ENCODE measurements around the gene KLF6. TPM values are rescaled to one million over a fixed set of nuclear protein-coding genes. Genes with fewer than 3 reads are reported as not detected.
A peak's percentile ranks its signal among the peaks of the same experiment; 100 is the strongest.

KLF6 gene
- total and polyA plus RNA-seq, 2 donors (not counting 3 experiments of a cell fraction or from before 2014, with no cell fraction given): 183 to 307 TPM

GRCh38 chr10:3786295-3787015 lies 1.4 kb upstream of the KLF6 start:
- Histone ChIP-seq H3K9me3 (replicated peaks; ENCODE audit: control insufficient read depth, insufficient read depth, low read length) (no peaks in the 10 kb centered on the region), H3K9me1 (replicated peaks; ENCODE audit: control insufficient read depth, extremely low read depth, insufficient read depth, low read length) (no peaks in the 10 kb centered on the region), H3K27me3 (ENCODE audit: control insufficient read depth in 2 of 2, insufficient read depth in 2 of 2, low read length in 2 of 2) (no peaks in the 10 kb centered on the region), H3K4me1 (ENCODE audit: control insufficient read depth, extremely low read depth, insufficient read depth, low read length) (peaks cover 17% of the 10 kb centered on the region), H3K4me3 (replicated peaks in 1 of 3; ENCODE audit: insufficient read depth in 1 of 3, low read depth in 1 of 3, low read length in 3 of 3) (peak overlapping the region in 1 of 3 experiments; percentile 44), H3K9ac (replicated peaks; ENCODE audit: extremely low read depth, insufficient read depth, low read length) (peak overlapping the region; percentile 98), H3K4me2 (ENCODE audit: insufficient read depth, low read length) (peak overlapping the region; percentile 87), H2AFZ (ENCODE audit: low read depth, low read length) (no peak overlapping the region), H3K36me3 (ENCODE audit: control insufficient read depth in 2 of 2, extremely low read depth in 1 of 2, insufficient read depth in 2 of 2, low read length in 2 of 2) (peaks cover 5 to 11% of the 10 kb centered on the region in 2 experiments), H3K27ac (ENCODE audit: insufficient read depth, low read depth, low read length) (peak overlapping the region; percentile 98), H4K20me1 (replicated peaks; ENCODE audit: control insufficient read depth, extremely low read depth, insufficient read depth, low read length) (no peaks in the 10 kb centered on the region), H3K79me2 (ENCODE audit: control insufficient read depth, insufficient read depth, low read length) (peaks cover 38% of the 10 kb centered on the region)
- dilution Hi-C loops (cut with MboI; ENCODE audit: extremely low pct_ligation_motif_present, low sequenced_read_pairs) (no loop called here), intact Hi-C loops (cut with micrococcal nuclease) (loop anchor here (1.0 to 5.0 kb wide), 9 partner anchors 19 to 891 kb away; no protein-coding TSS in a partner anchor)
- TSS peak; percentile 31 for BruUV-seq (replicated peaks)
- no peak for FAIRE-seq
- no peak for TF ChIP-seq POLR2A (IDR thresholded peaks at IDR 0.05; ENCODE audit: low read depth, low read length)
- no peak for TF ChIP-seq MAX (IDR thresholded peaks at IDR 0.05; ENCODE audit: insufficient read depth, insufficient read length)
- no peak for TF ChIP-seq POLR2AphosphoS5 (IDR thresholded peaks at IDR 0.05; ENCODE audit: insufficient read depth, low read depth, low read length)
- TF ChIP-seq GATA2 (IDR thresholded peaks at IDR 0.05; ENCODE audit: insufficient read depth, insufficient read length, low read depth, low read length): no peak
- TF ChIP-seq MYC (IDR thresholded peaks at IDR 0.05; ENCODE audit: low read depth, low read length): no peak
- TF ChIP-seq, protein P1, sequence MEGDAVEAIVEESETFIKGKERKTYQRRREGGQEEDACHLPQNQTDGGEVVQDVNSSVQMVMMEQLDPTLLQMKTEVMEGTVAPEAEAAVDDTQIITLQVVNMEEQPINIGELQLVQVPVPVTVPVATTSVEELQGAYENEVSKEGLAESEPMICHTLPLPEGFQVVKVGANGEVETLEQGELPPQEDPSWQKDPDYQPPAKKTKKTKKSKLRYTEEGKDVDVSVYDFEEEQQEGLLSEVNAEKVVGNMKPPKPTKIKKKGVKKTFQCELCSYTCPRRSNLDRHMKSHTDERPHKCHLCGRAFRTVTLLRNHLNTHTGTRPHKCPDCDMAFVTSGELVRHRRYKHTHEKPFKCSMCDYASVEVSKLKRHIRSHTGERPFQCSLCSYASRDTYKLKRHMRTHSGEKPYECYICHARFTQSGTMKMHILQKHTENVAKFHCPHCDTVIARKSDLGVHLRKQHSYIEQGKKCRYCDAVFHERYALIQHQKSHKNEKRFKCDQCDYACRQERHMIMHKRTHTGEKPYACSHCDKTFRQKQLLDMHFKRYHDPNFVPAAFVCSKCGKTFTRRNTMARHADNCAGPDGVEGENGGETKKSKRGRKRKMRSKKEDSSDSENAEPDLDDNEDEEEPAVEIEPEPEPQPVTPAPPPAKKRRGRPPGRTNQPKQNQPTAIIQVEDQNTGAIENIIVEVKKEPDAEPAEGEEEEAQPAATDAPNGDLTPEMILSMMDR (IDR thresholded peaks at IDR 0.05; ENCODE audit: extremely low read depth in 1 of 2, insufficient read depth in 1 of 2, low read depth in 1 of 2, low read length in 2 of 2): no peak
- ChIA-PET CTCF (interaction anchor here (0.9 to 1.6 kb wide), 3 partner anchors 19 to 100 kb away, joined by 3 to 5 read pairs (median 4); no protein-coding TSS in a partner anchor), POLR2A (interaction anchor here (0.7 to 2.3 kb wide), 6 partner anchors 12 to 344 kb away, joined by 3 to 31 read pairs (median 6); no protein-coding TSS in a partner anchor)
- peak; percentile 70 for DNase-seq (ENCODE audit: low read depth, low spot score)

All from endothelial cell of umbilical vein (primary cell).